Adrenal gland (tissue), 12 donors: ENCODE data around the gene ITPR1. TPM values are rescaled to one million over a fixed set of nuclear protein-coding genes. Genes with fewer than 3 reads are reported as not detected.
A peak's percentile ranks its signal among the peaks of the same experiment; 100 is the strongest.

ENCODE experiments used
- DNase-seq, 7 donors: peaks; one replicate each; pipeline ENCODE4 v3.0.0-alpha.2; 2019 to 2020
- H3K27ac ChIP-seq, 5 donors: fragments of 200-600 bp; sonication (generic) in 4 of 5; 1 replicate in 3 of 5; 2 replicates in 2 of 5; pipeline versions ENCODE4 v1.5.1 to v1.8.0; 2016 to 2020; ENCODE audit warnings: mild to moderate bottlenecking in 1 of 5
- H3K27me3 ChIP-seq: fragments of 200-600 bp; 2 replicates; pipeline ENCODE4 v1.8.0; 2021
- H3K36me3 ChIP-seq, 2 donors: fragments of 200-600 bp; replicated peaks in 1 of 2; 1 replicate in 1 of 2; 2 replicates in 1 of 2; pipeline versions ENCODE4 v1.5.1 to v1.8.0; 2018 to 2022
- H3K4me1 ChIP-seq, 2 donors: fragments of 200-600 bp; replicated peaks in 1 of 2; 1 replicate in 1 of 2; 2 replicates in 1 of 2; pipeline versions ENCODE4 v1.5.1 to v1.8.0; 2018 to 2021
- H3K4me3 ChIP-seq, 4 donors: fragments of 200-600 bp; sonication (generic) in 3 of 4; one replicate each; pipeline ENCODE4 v1.5.1; 2016 to 2018
- H3K9me3 ChIP-seq, 3 donors: fragments of 200-600 bp; sonication (generic) in 1 of 3; replicated peaks in 1 of 3; 1 replicate in 2 of 3; 2 replicates in 1 of 3; pipeline versions ENCODE4 v1.5.1 to v1.8.0; 2016 to 2021
- POLR2A ChIP-seq, 2 donors: fragments of 450-650 bp; IDR thresholded peaks; one replicate each; pipeline ENCODE4 v1.6.1; 2017; ENCODE audit warnings: antibody characterized with exemption in 2 of 2, mild to moderate bottlenecking in 2 of 2, moderate library complexity in 1 of 2
- WGBS, 4 donors: extraction: QIAGEN DNeasy Blood & Tissue Kit in 2 of 4; methylation state at CpG; one replicate each; pipeline versions ENCODE4 v1.1.5 to v1.1.7; 2013 to 2017; 5-methylcytosine and 5-hydroxymethylcytosine counted together
- intact Hi-C, 2 donors: fragments of 100-400 bp; cut with DNase I; formaldehyde crosslinking; loops; one replicate each; pipeline versions ENCODE4 v1.14.1 to v1.15.0; 2022 to 2023
- polyA plus RNA-seq, 3 donors: library from polyadenylated mRNA; stranded (reverse); fragments of 200-250 nt in 2 of 3; fragments of 350-450 nt in 1 of 3; fragmentation: Illumina TruSeq in 1 of 3; extraction: RNeasy Lipid Tissue Mini Kit (QIAGEN cat#74804) in 1 of 3; gene quantifications; one replicate each; pipeline ENCODE4 v1.2.3, GENCODE V29; 2013 to 2014
- total RNA-seq, 9 donors: library from RNA; depleted of rRNA in 4 of 9; stranded (reverse); fragments of >200 nt in 4 of 9; fragments of 120-200 nt in 1 of 9; fragmentation: NEBNext Ultra II Directional in 1 of 9; extraction: Animal tissue kit (Norgen Biotek cat#: 25700) in 1 of 9; gene quantifications; one replicate each; pipeline versions ENCODE4 v1.1.0 to v1.2.4, GENCODE V29; 2013 to 2023
- TF ChIP-seq, protein P1 (sequence below), 6 experiments: fragments of 450-650 bp in 4 of 6; fragments of 200-600 bp in 2 of 6; sonication (generic) in 1 of 6; IDR thresholded peaks; 1 replicate in 5 of 6; 2 replicates in 1 of 6; pipeline versions ENCODE4 v1.5.1 to v1.8.0; 2016 to 2021; ENCODE audit warnings: antibody characterized with exemption in 6 of 6, mild to moderate bottlenecking in 2 of 6, moderate library complexity in 1 of 6
- donor health status: healthy with polysubstance abuse.
- donor health status: Bipolar disorder and iron deficiency.
- donor health status: DM: yes; HTN: yes; CAD: no.
- donor health status: DM: no; HTN: no; CAD: no.
- donor health status: DM: no; HTN: no; CAD: no.
- donor health status: DM: yes; HTN: yes; CAD: no.

Gene ITPR1
- total and polyA plus RNA-seq, 12 donors = 21.6 to 198 (median 76.6) TPM

- Histone ChIP-seq H3K27ac (no peak overlapping the region), H3K27me3 (no peaks in the 10 kb centered on the region), H3K9me3 (peaks cover 0 to 12% (median 10%) of the 10 kb centered on the region in 3 donors), H3K4me1 (peaks cover 13 to 18% of the 10 kb centered on the region in 2 donors), H3K4me3 (no peak overlapping the region), H3K36me3 (no peaks in the 10 kb centered on the region)
- intact Hi-C loops = no loop called here
- DNase-seq = no peak
- WGBS, 4 donors = 94 to 100% (median 97%) methylated on average over 2 of the region's 2 CpGs
- TF ChIP-seq POLR2A (IDR thresholded peaks at IDR 0.05) = no peak
- TF ChIP-seq, protein P1, sequence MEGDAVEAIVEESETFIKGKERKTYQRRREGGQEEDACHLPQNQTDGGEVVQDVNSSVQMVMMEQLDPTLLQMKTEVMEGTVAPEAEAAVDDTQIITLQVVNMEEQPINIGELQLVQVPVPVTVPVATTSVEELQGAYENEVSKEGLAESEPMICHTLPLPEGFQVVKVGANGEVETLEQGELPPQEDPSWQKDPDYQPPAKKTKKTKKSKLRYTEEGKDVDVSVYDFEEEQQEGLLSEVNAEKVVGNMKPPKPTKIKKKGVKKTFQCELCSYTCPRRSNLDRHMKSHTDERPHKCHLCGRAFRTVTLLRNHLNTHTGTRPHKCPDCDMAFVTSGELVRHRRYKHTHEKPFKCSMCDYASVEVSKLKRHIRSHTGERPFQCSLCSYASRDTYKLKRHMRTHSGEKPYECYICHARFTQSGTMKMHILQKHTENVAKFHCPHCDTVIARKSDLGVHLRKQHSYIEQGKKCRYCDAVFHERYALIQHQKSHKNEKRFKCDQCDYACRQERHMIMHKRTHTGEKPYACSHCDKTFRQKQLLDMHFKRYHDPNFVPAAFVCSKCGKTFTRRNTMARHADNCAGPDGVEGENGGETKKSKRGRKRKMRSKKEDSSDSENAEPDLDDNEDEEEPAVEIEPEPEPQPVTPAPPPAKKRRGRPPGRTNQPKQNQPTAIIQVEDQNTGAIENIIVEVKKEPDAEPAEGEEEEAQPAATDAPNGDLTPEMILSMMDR (IDR thresholded peaks at IDR 0.05) = no peak
These were observed 369.8 kb downstream of the ITPR1 start for GRCh38 chr3:4862973-4863372.

DNA sequence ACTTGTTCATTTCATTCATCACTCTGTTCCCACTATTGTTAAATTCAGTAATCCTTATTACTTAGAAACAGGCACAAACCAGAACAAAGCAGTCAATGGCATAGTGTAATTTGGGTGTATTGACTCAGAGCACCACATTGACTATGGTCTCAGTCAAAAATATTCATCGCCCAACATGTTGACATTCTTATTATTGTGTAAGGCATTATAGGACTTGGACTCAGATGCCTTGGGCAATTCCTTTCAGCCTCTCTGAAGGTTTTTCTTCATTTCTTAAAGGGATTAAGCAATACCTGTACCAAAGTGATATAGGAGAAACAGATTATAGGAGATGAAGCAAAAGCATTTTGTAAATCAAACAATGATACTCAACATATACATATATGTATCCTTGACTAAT is 371.4 kb downstream of the ITPR1 start:
- WGBS, 4 donors = 85 to 96% (median 93%) methylated on average over 1 of the region's 1 CpG
- DNase-seq = no peak
- intact Hi-C loops = no loop called here
- H3K4me1 ChIP-seq = peaks cover 22 to 29% of the 10 kb centered on the region in 2 donors
- TF ChIP-seq, protein P1 (IDR thresholded peaks at IDR 0.05) = no peak
- no peak overlapping the region for H3K4me3 ChIP-seq
- peaks cover 0 to 12% (median 10%) of the 10 kb centered on the region in 3 donors for H3K9me3 ChIP-seq
- H3K36me3 ChIP-seq = no peaks in the 10 kb centered on the region
- no peaks in the 10 kb centered on the region for H3K27me3 ChIP-seq
- no peak overlapping the region for H3K27ac ChIP-seq

- H3K9me3 ChIP-seq = peaks cover 0 to 12% (median 9%) of the 10 kb centered on the region in 3 donors
- no peak overlapping the region for H3K27ac ChIP-seq
- no peak overlapping the region for H3K4me3 ChIP-seq
- WGBS, 4 donors = 86 to 96% (median 93%) methylated on average over 2 of the region's 2 CpGs
- no peak for DNase-seq
- H3K27me3 ChIP-seq = no peaks in the 10 kb centered on the region
- peaks cover 22 to 30% of the 10 kb centered on the region in 2 donors for H3K4me1 ChIP-seq
- H3K36me3 ChIP-seq = no peaks in the 10 kb centered on the region
- TF ChIP-seq, protein P1 (IDR thresholded peaks at IDR 0.05) = no peak
- no peak for TF ChIP-seq POLR2A (IDR thresholded peaks at IDR 0.05)
- intact Hi-C loops = no loop called here
These were observed 372.6 kb downstream of the ITPR1 start for GRCh38 chr3:4865714-4866113.

DNA sequence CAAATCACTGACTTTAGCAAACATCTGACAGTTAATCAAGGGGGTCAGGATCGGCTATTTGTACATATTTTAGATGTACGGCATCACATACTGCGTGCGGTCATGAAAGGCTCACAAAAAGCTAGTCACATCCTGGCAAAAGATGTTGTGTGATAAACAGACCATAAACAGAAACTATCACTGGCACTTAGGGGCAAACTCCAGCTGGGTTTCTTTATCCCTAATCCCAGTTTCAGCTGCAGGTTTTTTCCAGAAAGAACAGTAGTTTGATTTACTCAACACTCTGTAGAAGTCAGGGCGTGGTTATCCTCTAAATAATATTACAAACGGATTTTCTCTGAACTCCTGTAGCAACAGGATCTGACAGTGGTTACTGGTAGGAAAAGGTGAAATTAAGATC is 373.7 kb downstream of the ITPR1 start:
- no peak for DNase-seq
- 57 to 65% (median 61%) methylated on average over 6 of the region's 6 CpGs for WGBS, 4 donors
- peaks cover 0 to 12% (median 0%) of the 10 kb centered on the region in 3 donors for H3K9me3 ChIP-seq
- H3K4me3 ChIP-seq = peak overlapping the region in 1 of 4 donors; percentile 45
- peaks cover 22 to 30% of the 10 kb centered on the region in 2 donors for H3K4me1 ChIP-seq
- H3K27ac ChIP-seq = peak overlapping the region; percentile 95 to 100 (median 99)
- no peaks in the 10 kb centered on the region for H3K27me3 ChIP-seq
- intact Hi-C loops = no loop called here
- no peaks in the 10 kb centered on the region for H3K36me3 ChIP-seq
- TF ChIP-seq, protein P1 (IDR thresholded peaks at IDR 0.05) = no peak
- no peak for TF ChIP-seq POLR2A (IDR thresholded peaks at IDR 0.05)
